Measurements from ENCODE around the gene GRM7. TPM values are rescaled to one million over a fixed set of nuclear protein-coding genes. Genes with fewer than 3 reads are reported as not detected.

Gene GRM7
- total RNA-seq, 4 donors from 2014 or later: 0.09 TPM; not detected in 3

DNA sequence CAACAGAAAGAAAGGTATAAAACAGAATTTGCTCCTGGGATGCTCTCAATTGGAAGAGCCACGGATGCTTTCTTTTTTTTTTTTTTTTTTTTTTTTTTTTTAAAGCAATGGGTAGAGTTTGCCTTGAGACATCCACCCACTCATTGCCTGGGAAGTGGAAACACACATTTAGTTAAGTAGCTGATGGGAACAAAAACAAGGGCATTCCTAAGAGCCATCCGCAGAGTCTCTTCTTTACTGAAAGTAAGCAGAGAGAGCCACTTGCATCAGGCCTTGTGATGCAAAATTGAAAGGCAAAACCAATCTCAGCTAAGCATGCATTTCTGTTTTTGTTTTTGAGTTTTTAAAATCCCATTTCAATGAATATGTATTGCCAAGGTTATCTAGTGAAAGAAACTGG is 852.8 kb downstream of the GRM7 start:
- no peak overlapping the region for H3K27ac ChIP-seq
- WGBS, 2 donors: 70 to 78% methylated on average over 2 of the region's 2 CpGs
- no peaks in the 10 kb centered on the region for H3K4me1 ChIP-seq
- no peaks in the 10 kb centered on the region for H3K27me3 ChIP-seq
- intact Hi-C loops (cut with DNase I): no loop called here
- H3K9me3 ChIP-seq: no peaks in the 10 kb centered on the region
- TF ChIP-seq, protein P1, sequence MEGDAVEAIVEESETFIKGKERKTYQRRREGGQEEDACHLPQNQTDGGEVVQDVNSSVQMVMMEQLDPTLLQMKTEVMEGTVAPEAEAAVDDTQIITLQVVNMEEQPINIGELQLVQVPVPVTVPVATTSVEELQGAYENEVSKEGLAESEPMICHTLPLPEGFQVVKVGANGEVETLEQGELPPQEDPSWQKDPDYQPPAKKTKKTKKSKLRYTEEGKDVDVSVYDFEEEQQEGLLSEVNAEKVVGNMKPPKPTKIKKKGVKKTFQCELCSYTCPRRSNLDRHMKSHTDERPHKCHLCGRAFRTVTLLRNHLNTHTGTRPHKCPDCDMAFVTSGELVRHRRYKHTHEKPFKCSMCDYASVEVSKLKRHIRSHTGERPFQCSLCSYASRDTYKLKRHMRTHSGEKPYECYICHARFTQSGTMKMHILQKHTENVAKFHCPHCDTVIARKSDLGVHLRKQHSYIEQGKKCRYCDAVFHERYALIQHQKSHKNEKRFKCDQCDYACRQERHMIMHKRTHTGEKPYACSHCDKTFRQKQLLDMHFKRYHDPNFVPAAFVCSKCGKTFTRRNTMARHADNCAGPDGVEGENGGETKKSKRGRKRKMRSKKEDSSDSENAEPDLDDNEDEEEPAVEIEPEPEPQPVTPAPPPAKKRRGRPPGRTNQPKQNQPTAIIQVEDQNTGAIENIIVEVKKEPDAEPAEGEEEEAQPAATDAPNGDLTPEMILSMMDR (IDR thresholded peaks at IDR 0.05): no peak
- no peak for TF ChIP-seq POLR2A (IDR thresholded peaks at IDR 0.05)
- H3K4me3 ChIP-seq: no peak overlapping the region
- no peaks in the 10 kb centered on the region for H3K36me3 ChIP-seq
- DNase-seq: no peak

DNA sequence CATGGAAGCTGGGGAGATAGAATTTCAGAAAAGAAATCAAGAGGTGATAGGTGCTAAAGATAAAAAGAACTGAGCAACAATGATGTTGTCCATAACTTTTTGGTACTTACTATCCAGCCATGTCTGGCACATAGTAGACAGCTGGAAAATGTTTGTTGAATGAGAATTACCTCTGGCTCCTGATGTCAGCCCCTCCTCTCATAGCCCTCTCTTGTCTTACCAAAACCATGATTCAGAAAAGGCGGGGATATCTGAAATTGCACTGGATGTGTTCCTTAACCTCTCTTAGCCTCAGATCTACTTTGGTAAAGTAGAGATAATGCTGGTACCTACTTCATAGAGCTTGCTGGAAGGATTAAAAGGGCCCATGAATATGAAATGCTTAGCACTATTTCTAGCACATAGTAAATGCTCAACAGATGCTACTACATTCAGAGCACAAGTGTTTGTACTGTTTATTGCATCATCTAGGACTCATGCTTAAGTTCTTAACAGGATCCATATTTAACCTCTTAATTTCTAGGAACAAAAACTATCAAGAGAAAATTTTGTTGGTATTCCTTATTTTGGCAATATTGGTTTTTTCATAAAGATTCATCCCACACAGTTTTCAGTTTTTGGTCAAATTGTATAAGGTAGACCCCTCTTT is 859.9 kb downstream of the GRM7 start:
- Histone ChIP-seq H3K4me1 (no peaks in the 10 kb centered on the region), H3K9me3 (no peaks in the 10 kb centered on the region), H3K27ac (no peak overlapping the region), H3K27me3 (no peaks in the 10 kb centered on the region), H3K4me3 (no peak overlapping the region), H3K36me3 (no peaks in the 10 kb centered on the region)
- DNase-seq: no peak
- intact Hi-C loops (cut with DNase I): no loop called here
- no peak for TF ChIP-seq POLR2A (IDR thresholded peaks at IDR 0.05)
- TF ChIP-seq, protein P1 (IDR thresholded peaks at IDR 0.05): no peak
- 44 to 83% methylated on average over 1 of the region's 1 CpG for WGBS, 2 donors

DNA sequence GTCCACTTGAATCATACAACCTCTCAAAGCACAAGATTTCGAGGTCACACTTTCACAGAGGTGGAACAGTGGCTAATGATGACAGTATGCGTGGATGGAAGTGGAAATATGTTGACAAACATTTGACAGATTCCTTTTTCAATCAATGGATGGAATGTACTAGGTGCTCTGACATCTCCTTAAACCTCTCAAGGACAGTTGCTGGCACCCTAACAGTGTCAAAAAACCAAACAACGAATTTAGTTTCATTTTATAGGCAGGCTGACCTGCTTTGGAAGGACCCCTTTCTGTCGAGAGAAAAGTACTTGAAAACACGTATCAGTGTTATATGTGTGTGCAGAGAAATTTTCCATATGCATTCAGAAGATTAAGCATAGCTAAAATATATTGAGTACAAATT is 861.0 kb downstream of the GRM7 start:
- H3K27ac ChIP-seq: no peak overlapping the region
- WGBS, 2 donors: 72 to 79% methylated on average over 5 of the region's 5 CpGs
- TF ChIP-seq, protein P1 (IDR thresholded peaks at IDR 0.05): no peak
- TF ChIP-seq POLR2A (IDR thresholded peaks at IDR 0.05): no peak
- intact Hi-C loops (cut with DNase I): no loop called here
- H3K9me3 ChIP-seq: no peaks in the 10 kb centered on the region
- no peak overlapping the region for H3K4me3 ChIP-seq
- H3K27me3 ChIP-seq: no peaks in the 10 kb centered on the region
- H3K36me3 ChIP-seq: no peaks in the 10 kb centered on the region
- no peaks in the 10 kb centered on the region for H3K4me1 ChIP-seq
- DNase-seq: no peak

DNA sequence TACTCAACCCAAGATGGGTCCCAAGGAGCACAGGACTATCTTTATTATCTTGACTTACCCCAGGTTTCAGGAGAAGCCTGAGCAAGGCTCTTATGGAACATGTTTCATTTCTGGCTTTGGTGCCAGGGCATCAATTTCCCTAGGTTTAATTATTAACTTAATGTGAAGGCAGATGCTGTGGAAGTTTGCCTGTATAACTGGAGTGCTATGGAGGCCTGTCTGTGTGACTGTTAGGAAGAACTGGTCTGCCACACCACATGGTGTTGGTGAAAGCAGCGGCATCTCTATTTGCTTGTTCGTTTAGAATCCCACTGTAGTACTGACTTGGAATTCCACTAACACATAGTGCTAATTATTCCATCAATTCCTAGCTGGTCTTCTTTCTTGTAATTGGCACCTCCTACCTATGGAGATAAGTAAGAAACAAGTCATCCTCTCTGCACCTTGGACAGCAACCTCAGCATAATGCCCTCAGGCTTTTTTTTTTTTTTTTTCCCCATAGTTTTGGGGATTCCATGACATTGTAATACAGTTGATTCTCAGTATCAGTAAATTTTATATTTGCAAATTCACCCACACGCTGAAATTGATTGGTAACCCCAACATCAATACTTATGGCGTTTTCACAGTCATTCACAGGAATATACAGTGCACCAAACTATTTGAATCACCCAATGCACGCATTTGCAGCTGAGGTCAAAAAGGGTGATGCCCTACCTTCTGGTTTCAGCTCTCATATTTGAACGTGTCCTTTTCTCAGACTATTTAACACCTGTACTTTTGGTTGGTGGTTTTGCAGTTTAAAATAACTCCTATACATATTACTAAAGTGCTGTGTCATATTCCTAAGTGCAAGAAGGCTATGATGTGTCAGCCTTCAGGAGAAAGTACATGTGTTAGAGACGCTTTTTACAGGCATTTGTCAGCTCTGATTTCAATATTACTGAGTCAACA is 867.9 kb downstream of the GRM7 start:
- no peak overlapping the region for H3K27ac ChIP-seq
- no peaks in the 10 kb centered on the region for H3K27me3 ChIP-seq
- intact Hi-C loops (cut with DNase I): no loop called here
- no peaks in the 10 kb centered on the region for H3K9me3 ChIP-seq
- TF ChIP-seq POLR2A (IDR thresholded peaks at IDR 0.05): no peak
- TF ChIP-seq, protein P1 (IDR thresholded peaks at IDR 0.05): no peak
- no peak for DNase-seq
- no peaks in the 10 kb centered on the region for H3K36me3 ChIP-seq
- H3K4me3 ChIP-seq: no peak overlapping the region
- 78 to 81% methylated on average over 7 of the region's 7 CpGs for WGBS, 2 donors
- no peaks in the 10 kb centered on the region for H3K4me1 ChIP-seq

DNA sequence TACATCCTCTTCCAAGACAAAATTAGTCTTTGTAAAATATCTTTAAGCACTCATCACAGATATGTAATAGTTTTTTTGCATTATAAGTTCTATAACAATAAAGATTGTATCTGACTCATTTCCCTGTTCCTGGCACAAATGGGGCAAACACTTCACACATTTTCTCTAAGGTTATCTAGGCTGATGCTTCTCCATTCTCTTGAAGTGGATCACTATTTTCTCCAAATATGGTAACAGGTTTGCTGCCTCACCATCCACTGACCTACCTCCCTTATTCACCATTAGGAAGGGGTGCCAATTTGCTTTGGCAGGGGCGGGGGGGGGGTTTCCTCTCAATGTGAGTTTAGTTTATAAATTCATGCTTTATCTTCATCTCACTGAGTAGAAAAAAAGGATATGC is 873.0 kb downstream of the GRM7 start:
- Histone ChIP-seq H3K4me1 (no peaks in the 10 kb centered on the region), H3K27ac (no peak overlapping the region), H3K9me3 (no peaks in the 10 kb centered on the region), H3K27me3 (no peaks in the 10 kb centered on the region), H3K36me3 (no peaks in the 10 kb centered on the region), H3K4me3 (no peak overlapping the region)
- no peak for DNase-seq
- intact Hi-C loops (cut with DNase I): no loop called here
- no peak for TF ChIP-seq POLR2A (IDR thresholded peaks at IDR 0.05)
- TF ChIP-seq, protein P1 (IDR thresholded peaks at IDR 0.05): no peak
- WGBS, 2 donors: 43 to 75% methylated on average over 1 of the region's 1 CpG
